ENCODE data around the gene ZNHIT3. TPM values are rescaled to one million over a fixed set of nuclear protein-coding genes. Genes with fewer than 3 reads are reported as not detected.
A peak's percentile ranks its signal among the peaks of the same experiment; 100 is the strongest.

ZNHIT3 gene
- total and polyA plus RNA-seq, 2 of the 13 experiments (the other 11 are each of a cell fraction or from before 2014, with no cell fraction given): 66.6 to 77.4 TPM

GRCh38 chr17:36486204-36487194 is at the start of gene ZNHIT3 (continued):
- TF ChIP-seq SCMH1 (CRISPR knock-in tag; IDR thresholded peaks at IDR 0.05; ENCODE audit: borderline replicate concordance) (no peak), ZNF207 (IDR thresholded peaks at IDR 0.05; ENCODE audit: borderline replicate concordance) (no peak), RBM39 (IDR thresholded peaks at IDR 0.05; ENCODE audit: low read depth, low read length, poor library complexity, severe bottlenecking) (no peak), ZSCAN29 (CRISPR knock-in tag; conservative IDR thresholded peaks at IDR 0.05) (no peak), TOPORS (CRISPR knock-in tag; IDR thresholded peaks at IDR 0.05) (0 out of 2 replicates have a peak, but pooled peaks have one; percentile 27), KDM6A (CRISPR knock-in tag; IDR thresholded peaks at IDR 0.05; ENCODE audit: low read depth) (no peak), FOXM1 (CRISPR knock-in tag; IDR thresholded peaks at IDR 0.05) (no peak), CENPX (CRISPR knock-in tag; IDR thresholded peaks at IDR 0.05) (no peak), ZKSCAN8 (CRISPR knock-in tag; IDR thresholded peaks at IDR 0.05; ENCODE audit: borderline replicate concordance) (no peak; the same call in 1 of the 2 replicates), ZZZ3 (CRISPR knock-in tag; IDR thresholded peaks at IDR 0.05; ENCODE audit: borderline replicate concordance) (peak; percentile 79; the same call in 1 of the 2 replicates), ZNF605 (CRISPR knock-in tag; IDR thresholded peaks at IDR 0.05) (peak; percentile 50; the same call in 1 of the 2 replicates), ISX (CRISPR knock-in tag; conservative IDR thresholded peaks at IDR 0.05) (no peak), ZNF768 (CRISPR knock-in tag; IDR thresholded peaks at IDR 0.05) (peak; percentile 29), ZFP1 (CRISPR knock-in tag; IDR thresholded peaks at IDR 0.05) (no peak), NCOA2 (CRISPR knock-in tag; IDR thresholded peaks at IDR 0.05) (0 out of 2 replicates have a peak, but pooled peaks have one; percentile 41), ZXDC (CRISPR knock-in tag; IDR thresholded peaks at IDR 0.05) (no peak), ZNF788 (CRISPR knock-in tag; IDR thresholded peaks at IDR 0.05; ENCODE audit: borderline replicate concordance) (peak; percentile 36; the same call in 1 of the 2 replicates), POLR2G (IDR thresholded peaks at IDR 0.05; ENCODE audit: low read depth, low read length) (peak; percentile 83), HHEX (CRISPR knock-in tag; IDR thresholded peaks at IDR 0.05) (peak; percentile 62; the same call in 1 of the 2 replicates), ZNF367 (CRISPR knock-in tag; IDR thresholded peaks at IDR 0.05; ENCODE audit: borderline replicate concordance) (no peak), ZNF747 (CRISPR knock-in tag; IDR thresholded peaks at IDR 0.05; ENCODE audit: borderline replicate concordance) (no peak), ATF3 (CRISPR knock-in tag; IDR thresholded peaks at IDR 0.05) (no peak), ZNF83 (CRISPR knock-in tag; IDR thresholded peaks at IDR 0.05; ENCODE audit: borderline replicate concordance) (no peak), SMARCE1 (IDR thresholded peaks at IDR 0.05; ENCODE audit: borderline replicate concordance) (no peak), MTF1 (CRISPR knock-in tag; IDR thresholded peaks at IDR 0.05) (no peak), REL (CRISPR knock-in tag; conservative IDR thresholded peaks at IDR 0.05) (no peak), TSC22D2 (CRISPR knock-in tag; IDR thresholded peaks at IDR 0.05; ENCODE audit: borderline replicate concordance) (peak; percentile 82; the same call in 1 of the 2 replicates)
